ENCODE data around the gene RBM20. TPM values are rescaled to one million over a fixed set of nuclear protein-coding genes. Genes with fewer than 3 reads are reported as not detected.
A peak's percentile ranks its signal among the peaks of the same experiment; 100 is the strongest.

Gene RBM20
- total and polyA plus RNA-seq, 2 donors from 2014 or later = 0.88 to 2.1 TPM

GRCh38 chr10:110671788-110672579 is 27.8 kb downstream of the RBM20 start:
- Histone ChIP-seq H3K36me3 (ENCODE audit: control insufficient read depth in 2 of 3, insufficient read depth in 3 of 3, low read length in 3 of 3) (no peaks in the 10 kb centered on the region), H3K27me3 (ENCODE audit: control insufficient read depth, insufficient read depth, low read length) (no peaks in the 10 kb centered on the region), H3K4me1 (ENCODE audit: control insufficient read depth in 2 of 3, insufficient read depth in 2 of 3, low read depth in 1 of 3, low read length in 3 of 3) (no peaks in the 10 kb centered on the region), H3K4me3 (ENCODE audit: low read length in 3 of 3) (peak overlapping the region; percentile 45 to 72 (median 68)), H3K9ac (ENCODE audit: low read length in 3 of 3) (peak overlapping the region; percentile 6 to 49 (median 27)), H3K27ac (ENCODE audit: low read depth in 2 of 2, low read length in 2 of 2) (peak overlapping the region in 1 of 2 donors; percentile 47), H3K9me3 (ENCODE audit: control insufficient read depth in 2 of 3, insufficient read depth in 1 of 3, low read length in 3 of 3) (no peaks in the 10 kb centered on the region)
- FAIRE-seq = no peak
- peak; percentile 79 to 90 (median 82) for DNase-seq
- TF ChIP-seq CTCF (IDR thresholded peaks at IDR 0.05; ENCODE audit: borderline replicate concordance, extremely low read depth, insufficient read depth) = peak; percentile 80
- intact Hi-C loops (cut with DNase I) = no loop called here

GRCh38 chr10:110672580-110672919 is 28.4 kb downstream of the RBM20 start:
- peak overlapping the region; percentile 45 to 72 (median 68) for H3K4me3 ChIP-seq (ENCODE audit: low read length in 3 of 3)
- H3K4me1 ChIP-seq (ENCODE audit: control insufficient read depth in 2 of 3, insufficient read depth in 2 of 3, low read depth in 1 of 3, low read length in 3 of 3) = no peaks in the 10 kb centered on the region
- no peak for TF ChIP-seq CTCF (IDR thresholded peaks at IDR 0.05; ENCODE audit: borderline replicate concordance, extremely low read depth, insufficient read depth)
- peak overlapping the region; percentile 6 to 49 (median 27) for H3K9ac ChIP-seq (ENCODE audit: low read length in 3 of 3)
- no peaks in the 10 kb centered on the region for H3K27me3 ChIP-seq (ENCODE audit: control insufficient read depth, insufficient read depth, low read length)
- intact Hi-C loops (cut with DNase I) = no loop called here
- no peaks in the 10 kb centered on the region for H3K9me3 ChIP-seq (ENCODE audit: control insufficient read depth in 2 of 3, insufficient read depth in 1 of 3, low read length in 3 of 3)
- peak overlapping the region in 1 of 2 donors; percentile 47 for H3K27ac ChIP-seq (ENCODE audit: low read depth in 2 of 2, low read length in 2 of 2)
- no peak for DNase-seq
- no peaks in the 10 kb centered on the region for H3K36me3 ChIP-seq (ENCODE audit: control insufficient read depth in 2 of 3, insufficient read depth in 3 of 3, low read length in 3 of 3)
- no peak for FAIRE-seq

- Histone ChIP-seq H3K36me3 (ENCODE audit: control insufficient read depth in 2 of 3, insufficient read depth in 3 of 3, low read length in 3 of 3) (no peaks in the 10 kb centered on the region), H3K4me3 (ENCODE audit: low read length in 3 of 3) (no peak overlapping the region), H3K9me3 (ENCODE audit: control insufficient read depth in 2 of 3, insufficient read depth in 1 of 3, low read length in 3 of 3) (no peaks in the 10 kb centered on the region), H3K27me3 (ENCODE audit: control insufficient read depth, insufficient read depth, low read length) (no peaks in the 10 kb centered on the region), H3K27ac (ENCODE audit: low read depth in 2 of 2, low read length in 2 of 2) (no peak overlapping the region), H3K9ac (ENCODE audit: low read length in 3 of 3) (no peak overlapping the region), H3K4me1 (ENCODE audit: control insufficient read depth in 2 of 3, insufficient read depth in 2 of 3, low read depth in 1 of 3, low read length in 3 of 3) (no peaks in the 10 kb centered on the region)
- TF ChIP-seq CTCF (IDR thresholded peaks at IDR 0.05; ENCODE audit: borderline replicate concordance, extremely low read depth, insufficient read depth) = no peak
- DNase-seq (no peak), FAIRE-seq (no peak)
- intact Hi-C loops (cut with DNase I) = no loop called here
These were observed 31.9 kb downstream of the RBM20 start for GRCh38 chr10:110676016-110676415.
